GM18867 (cell line): ENCODE results near the gene NOX3.
"Not testable (repeated sequence)": the region's sequence is repeated elsewhere in the genome, so short reads cannot be mapped to it uniquely, and the experiment has no call there.

ENCODE experiments used
- ATAC-seq: cut with Tn5 transposase; IDR thresholded peaks from one replicate; pipeline ENCODE4 v1.9.1; 2021; ENCODE audit warnings: mild to moderate bottlenecking, moderate library complexity; ENCODE audit not compliant: unreplicated experiment

NOX3 gene, protein sequence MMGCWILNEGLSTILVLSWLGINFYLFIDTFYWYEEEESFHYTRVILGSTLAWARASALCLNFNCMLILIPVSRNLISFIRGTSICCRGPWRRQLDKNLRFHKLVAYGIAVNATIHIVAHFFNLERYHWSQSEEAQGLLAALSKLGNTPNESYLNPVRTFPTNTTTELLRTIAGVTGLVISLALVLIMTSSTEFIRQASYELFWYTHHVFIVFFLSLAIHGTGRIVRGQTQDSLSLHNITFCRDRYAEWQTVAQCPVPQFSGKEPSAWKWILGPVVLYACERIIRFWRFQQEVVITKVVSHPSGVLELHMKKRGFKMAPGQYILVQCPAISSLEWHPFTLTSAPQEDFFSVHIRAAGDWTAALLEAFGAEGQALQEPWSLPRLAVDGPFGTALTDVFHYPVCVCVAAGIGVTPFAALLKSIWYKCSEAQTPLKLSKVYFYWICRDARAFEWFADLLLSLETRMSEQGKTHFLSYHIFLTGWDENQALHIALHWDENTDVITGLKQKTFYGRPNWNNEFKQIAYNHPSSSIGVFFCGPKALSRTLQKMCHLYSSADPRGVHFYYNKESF

DNA sequence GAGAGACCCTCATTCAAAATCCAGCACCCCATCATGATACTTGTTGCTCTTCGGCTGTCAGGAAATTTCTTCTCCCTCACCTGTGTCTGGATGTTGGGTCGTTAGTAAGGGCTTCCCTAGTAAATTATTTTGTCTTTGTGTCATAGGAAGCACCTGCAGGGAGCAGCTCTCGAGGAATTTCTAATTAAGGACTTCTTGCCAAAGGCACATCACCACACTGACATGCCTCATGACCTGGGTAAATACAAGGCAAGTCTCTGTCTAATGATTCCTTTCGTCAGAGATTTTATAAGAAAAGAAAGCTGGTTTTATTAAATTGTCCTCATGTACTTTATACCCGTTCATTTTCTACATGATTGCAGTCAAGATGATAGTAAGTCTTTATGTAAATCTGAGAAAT is at the start of gene NOX3:
Gene NOX3, minus strand, starts transcription at position 74 of the 400 bp plus-strand sequence. Its CDS starts 39 bp downstream, at position 35.
- no peak for ATAC-seq

DNA sequence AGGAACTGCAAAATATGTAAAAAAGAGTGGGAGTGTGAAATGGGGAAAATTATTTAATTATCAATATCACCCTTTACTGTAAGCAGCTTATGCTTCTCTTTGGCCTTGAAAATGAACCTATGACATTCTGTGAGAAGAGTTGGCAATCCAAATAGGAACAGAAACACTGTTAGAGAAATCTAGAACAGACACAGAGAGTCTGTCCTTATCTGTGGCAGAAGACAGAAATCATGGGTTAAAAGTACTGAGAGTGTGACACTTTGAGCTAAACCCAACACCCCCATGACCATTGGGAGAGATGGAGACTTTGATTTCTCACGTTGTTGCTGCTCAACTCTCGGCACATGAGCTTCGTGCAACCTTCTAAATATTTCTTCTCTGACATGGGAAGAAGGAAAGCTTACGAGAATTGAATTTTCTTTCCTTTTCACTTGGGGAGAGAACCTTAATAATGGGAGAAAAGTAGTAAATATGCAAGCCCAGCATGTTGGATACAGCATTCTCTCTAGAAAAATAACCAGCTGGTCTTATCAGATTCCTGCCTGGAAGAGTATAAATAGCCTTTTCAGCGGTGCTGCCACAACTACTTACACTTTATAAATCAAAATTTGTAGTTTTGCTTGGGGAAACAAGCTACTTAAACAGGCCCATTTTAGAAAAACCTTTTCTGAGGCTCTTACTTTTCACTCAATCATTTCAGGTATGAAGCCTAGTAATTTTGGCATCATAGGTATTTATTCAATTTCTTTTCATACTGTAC is 49.4 kb upstream of the NOX3 start:
- ATAC-seq: peak; percentile 46

DNA sequence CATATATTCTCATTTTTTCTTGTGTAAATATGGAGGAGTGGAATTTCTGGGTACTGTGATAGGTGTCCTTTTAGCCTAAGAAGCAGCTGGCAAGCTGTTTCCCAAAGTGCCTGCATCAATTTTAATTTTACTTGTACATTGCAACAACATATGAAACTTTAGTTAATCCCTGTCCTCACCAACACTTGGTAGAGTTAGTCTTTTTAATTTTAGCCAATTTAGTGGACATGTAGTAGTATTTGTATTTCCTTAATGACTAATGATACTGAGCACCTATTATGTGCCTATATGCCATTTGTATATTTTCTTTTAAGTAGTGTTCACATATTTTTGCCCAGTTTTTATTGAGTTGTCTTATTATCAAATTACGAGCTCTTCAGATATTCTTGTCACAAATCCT is 46.8 kb upstream of the NOX3 start:
- ATAC-seq: no peak

DNA sequence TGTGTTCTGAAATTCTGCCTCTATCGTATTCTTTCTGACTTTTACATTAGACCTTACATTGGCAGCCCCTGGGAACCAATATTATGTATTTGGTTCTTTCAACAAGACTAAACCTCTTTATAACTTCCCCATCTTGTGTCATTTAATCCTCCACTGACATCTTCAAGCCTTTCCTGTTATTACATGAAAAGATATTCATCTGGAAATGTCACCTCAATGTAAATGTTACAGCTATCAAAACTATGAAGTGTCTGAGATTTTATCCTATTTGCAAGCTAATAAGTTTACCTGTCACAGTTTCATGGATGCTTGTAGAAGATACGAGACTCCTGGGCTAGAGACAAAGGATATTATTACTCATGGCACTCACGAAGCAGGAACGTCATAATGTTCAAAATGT is 43.9 kb upstream of the NOX3 start:
- no peak for ATAC-seq

DNA sequence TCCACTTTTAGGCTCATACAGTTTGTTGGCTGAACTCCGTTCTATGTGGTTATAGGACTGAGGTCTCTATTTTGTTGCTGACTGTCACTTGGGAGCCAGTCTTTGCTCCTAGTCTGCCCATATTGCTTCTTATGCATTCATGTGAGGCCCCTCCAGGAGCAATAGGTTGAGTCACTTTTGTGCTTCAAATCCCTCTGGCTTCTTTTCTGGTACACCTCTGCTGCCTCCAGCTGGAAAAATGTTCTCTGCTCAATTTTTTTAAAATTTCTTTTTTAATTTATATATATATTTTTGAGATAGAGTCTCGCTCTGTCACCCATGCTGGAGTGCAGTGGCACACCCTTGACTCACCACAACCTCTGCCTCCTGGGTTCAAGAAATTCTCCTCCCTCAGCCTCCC is 42.7 kb upstream of the NOX3 start:
- no peak for ATAC-seq

DNA sequence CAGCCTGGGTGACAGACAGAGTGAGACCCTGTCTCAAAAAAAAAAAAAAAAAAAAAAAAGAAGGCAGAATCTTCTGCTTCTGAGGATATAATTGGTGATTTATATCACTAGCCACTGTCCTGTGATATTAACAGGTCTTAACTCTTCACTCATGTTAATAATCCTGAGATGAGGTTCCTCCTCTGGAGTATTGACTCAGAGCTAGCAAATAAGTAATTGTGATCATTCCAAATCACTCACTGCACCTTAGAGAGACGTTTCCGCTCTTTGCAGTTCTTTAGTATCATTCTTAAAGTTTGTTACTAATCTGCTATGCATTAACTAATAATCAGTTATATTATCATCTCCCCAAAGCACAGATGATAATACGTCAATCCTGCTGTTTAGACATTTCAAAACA is 41.6 kb upstream of the NOX3 start:
- no peak for ATAC-seq

DNA sequence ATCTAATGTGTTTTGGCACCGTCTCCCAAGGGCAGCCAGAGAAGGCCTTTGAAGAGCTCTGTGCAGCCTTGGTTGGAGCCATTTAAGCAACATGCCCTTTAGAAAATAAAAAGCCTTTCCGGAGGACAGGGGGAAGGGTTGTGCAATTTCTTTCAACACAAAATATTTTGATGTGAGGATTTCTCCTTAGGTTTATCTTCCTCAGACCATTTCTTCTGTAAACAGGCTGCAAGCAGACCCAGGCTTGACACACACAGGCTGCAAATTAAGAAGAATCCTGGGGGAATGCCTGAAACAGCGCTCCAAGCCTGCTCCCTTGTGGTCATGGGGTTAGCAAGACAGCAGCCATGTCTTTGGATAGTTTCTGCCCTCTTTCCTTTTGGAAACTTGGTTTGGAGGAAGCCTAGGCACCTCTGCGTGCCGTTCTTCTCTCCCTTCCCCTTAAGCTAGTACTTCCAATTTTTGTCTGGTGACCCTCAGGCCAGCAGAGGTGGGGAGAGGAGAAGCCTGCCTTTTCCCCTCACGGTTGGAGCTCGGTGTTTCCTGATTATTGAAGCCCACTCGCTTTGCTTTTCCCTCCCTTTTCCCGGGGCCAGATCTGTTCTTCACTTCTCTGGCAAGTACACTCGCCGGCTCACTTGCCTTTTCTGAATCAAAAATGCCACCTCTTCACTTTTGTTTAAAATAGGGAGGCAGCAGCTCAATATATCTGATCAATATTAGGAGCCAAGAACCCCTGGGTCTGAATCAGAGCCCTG is 39.6 kb upstream of the NOX3 start:
- no peak for ATAC-seq

DNA sequence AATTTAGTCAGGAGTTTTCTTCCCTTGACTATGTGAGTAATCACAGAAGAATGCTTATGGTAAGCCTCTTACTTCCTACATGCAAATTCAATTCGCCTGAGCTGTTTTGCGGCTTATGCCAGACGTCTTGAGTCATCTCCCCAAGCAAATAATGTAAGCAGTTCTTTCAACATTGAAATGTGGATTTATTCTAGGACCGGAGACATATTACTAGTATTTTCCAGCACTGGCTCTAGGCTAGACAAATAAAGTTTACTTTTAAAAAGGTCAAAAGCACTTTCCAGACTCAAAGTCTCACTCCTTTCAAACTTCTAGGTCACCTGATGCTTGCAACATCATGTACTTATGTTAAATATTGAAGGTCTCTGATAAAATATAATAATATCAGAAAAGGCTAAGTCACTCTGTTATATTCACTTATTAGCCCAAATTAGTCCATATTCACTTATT is 38.1 kb upstream of the NOX3 start:
- ATAC-seq: peak; percentile 96

DNA sequence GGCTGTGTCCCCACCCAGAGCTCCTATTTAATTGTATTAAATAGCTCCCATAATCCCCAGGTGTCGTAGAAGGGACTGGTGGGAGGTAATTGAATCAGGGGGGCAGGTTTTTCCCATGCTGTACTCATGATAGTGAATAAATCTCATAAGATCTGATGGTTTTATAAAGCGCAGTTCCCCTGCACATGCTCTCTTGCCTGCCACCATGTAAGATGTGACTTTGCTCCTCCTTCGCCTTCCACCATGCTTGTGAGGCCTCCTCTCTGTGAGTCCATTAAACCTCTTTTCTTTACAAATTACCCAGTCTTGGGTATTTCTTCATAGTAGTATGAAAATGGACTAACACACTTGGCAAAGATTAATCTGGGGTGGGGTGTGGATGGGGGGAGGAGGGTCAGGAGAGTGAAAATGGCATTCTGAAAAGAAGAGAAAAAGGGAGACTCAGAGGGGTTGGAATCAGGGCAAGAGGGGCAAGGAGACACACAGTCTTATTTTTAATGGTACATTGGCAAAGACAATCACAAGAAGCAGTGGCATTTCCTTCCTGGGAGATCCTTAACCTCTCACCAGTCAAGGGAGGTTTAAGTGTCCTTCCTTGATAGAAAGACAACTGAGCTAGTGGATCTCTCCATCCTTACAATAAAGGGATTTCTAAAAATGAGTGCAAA is 37.5 kb upstream of the NOX3 start:
- ATAC-seq: peak; percentile 28

DNA sequence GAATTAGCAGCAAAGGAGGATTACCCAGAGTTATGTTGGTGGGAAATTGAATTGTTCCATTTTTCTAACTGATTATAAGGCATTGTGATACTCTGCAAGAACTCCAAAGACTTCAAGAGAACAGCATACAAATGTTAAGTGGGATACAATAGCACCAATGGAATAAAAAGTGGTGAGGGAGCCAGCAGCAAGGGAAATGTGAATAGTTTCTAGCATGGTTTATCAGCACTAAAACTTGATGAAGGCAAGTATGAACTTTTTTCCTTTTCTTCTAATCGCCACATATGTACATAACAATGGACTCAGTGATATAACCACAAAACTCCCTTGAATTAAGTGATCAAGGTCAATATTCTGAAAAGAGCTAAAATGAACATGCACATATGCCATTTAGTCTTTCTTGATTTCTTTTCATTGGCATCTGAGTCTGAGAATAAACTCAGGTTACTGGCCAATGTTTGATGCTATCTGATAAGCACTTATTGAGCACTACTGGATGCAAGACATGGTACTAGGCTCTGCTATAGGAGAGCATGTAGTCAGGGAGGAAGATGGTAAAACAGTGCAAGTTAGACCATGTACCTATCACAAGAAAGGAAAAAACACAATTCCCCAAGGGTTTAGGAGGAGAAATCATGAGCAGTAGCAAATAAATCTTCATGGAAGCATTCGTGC is 36.6 kb upstream of the NOX3 start:
- no peak for ATAC-seq

DNA sequence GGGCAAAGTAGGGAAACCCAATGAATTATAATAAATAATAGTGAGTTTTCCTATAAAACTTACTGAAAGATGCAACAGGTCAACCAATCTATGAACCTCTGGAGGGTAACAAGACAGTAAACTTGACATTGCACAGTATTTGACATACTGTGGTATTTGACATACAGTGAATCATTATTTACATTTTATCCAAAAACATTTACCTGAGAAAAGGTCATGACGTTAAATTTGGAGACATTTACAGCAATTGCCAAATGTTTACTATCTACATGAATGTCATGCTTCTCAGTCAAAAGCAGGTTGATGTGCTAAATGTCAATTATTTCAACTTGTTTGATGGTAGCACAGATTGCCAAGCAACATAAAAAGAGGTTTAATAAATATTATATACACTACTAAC is 35.8 kb upstream of the NOX3 start:
- no peak for ATAC-seq

DNA sequence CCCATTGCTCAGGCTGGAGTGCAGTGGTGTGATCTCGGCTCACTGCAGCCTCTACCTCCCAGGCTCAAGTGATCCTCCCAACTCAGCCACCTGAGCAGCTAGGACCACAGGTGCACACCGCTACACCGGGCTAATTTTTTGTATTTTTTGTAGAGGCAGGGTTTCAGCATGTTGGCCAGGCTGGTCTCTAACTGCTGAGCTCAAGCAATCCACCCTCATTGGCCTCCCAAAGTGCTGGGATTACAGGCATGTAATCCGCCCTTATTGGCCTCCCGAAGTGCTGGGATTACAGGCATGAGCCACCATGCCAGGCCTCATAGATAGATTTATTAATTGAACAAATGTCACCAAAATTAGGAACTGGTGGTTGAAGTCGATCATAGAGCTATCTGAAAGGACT is 32.6 kb upstream of the NOX3 start:
- not testable (repeated sequence) for ATAC-seq

DNA sequence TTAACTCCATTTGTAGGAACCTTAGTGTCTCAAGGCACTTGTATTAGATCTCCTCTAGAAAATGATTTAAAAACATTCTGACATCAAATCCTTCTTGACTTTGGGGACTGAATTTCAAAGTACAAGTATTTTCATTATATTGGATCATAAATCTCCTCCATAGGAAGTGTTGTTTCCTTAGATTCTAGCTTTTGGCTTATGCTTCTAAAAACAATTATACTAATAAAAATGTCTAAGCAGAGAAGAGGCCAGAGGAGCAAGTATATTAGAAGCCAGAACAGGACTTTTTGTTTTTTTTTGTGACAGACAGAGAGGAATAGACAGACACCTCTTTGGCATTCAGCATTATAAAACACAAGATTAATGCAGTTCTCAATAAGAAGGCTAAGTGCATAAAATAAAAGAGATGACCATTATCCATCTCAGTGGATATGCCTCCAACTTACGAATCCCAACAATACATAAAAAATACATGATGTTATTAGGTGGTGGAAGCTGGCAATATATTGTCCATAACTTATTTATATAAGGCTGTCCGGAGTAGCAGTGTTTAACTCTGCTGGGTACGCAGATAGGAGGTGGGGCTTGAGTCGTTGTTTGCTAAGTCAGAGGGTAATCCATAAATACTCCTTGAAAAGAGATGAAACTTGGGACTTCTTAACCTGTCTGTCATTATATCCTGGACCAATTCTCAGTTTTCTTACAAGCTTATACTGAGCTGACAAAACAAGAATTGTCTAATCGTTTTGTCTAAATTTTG is 31.9 kb upstream of the NOX3 start:
- ATAC-seq: no peak

DNA sequence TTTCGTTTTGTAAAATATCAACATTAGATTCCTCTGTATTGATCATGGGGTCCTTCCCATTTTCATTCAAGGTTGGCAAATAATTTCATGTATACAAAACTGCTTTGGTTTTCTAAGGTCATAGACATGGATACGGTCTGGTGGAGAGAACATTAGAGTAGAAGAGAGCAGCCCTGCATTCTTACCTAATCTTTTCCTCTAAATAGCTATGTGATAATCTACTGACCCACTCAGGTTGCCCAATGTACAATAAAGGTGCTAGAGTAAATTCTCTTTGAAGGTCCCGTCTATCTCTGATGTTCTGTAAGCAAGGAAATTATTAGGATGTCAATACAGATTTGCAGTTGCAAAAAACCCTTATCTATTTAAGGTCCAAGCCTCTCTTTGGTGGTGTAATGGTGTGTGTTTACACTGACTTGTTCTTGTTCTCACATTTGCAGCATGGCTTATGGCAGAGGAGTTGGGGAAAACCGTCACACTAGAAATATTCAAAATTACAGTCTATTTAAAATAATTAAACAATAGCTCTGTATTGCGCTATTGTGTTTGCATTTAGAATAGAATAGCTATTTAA is 31.2 kb upstream of the NOX3 start:
- no peak for ATAC-seq

DNA sequence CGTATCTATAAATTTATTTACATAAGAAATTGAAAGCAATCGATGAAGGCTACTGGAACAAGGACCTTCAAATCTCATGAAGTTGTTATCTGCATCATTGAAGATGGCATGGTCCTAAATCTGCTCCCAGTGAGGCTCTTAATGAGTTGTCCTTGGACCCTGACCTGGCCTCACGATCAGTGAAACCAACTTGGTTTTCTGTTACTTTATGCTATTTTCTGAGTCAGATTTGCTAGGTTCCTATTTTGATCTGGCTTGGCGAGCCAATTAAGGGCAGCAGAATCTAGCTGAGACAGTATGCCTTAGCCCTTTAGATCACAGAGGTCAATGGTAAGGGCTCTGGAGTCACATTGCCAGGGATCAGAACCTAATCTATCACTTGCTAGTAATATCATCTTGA is 30.1 kb upstream of the NOX3 start:
- ATAC-seq: no peak

DNA sequence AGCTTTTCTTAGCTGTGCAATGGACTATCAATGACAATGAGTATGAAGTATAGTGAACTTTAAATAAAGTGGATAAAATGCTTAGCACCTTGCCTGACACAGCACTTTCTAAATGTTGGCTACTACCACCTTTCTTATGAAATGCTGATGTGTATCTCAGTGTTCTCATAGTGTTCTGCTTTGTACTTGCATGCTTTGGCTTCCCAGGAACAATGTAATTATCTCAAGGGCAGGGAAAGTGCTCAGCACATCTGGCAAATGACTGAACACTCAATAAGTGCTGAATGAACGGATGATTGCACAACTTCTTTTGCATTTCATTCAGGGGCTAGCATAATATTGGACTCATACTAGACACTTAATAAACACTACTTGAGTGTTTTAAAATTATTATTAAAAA is 28.2 kb upstream of the NOX3 start:
- no peak for ATAC-seq

DNA sequence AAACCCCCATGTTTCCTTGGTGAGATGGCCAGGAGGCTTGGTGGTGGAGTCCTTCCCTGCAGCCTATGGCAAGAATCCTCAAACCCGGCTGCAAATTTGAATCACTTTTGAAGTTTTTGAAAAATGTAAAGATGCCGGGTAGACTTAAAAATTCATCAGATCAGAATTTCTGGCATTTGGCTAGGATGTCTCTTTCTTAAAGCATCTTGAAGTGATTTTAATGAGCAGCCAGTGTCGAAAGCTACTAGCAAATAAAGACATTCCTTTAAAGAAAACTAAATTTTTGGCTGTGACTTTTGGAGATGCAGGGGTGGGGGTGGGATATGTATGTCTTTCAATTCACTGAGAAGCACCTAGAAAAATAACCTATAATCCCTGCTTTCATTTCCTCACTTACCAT is 25.6 kb upstream of the NOX3 start:
- ATAC-seq: no peak

DNA sequence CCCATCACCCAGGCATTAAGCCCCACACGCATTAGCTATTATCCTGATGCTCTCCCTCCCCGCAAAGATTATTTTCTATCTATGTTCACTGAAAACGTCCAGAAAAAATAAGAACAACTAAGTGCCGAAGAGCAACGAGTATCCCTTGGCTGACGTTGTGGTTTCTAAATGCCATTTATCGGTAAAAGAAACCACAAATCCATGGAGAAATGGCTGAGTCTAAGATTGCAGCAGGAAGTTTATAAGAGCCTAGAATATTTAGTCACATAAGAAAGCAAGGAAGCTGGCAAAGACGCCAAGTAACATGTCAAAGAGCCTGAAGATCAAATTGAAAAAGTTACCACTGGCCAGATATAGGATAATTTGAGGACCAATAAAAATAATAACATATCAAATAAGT is 18.1 kb upstream of the NOX3 start:
- ATAC-seq: no peak

DNA sequence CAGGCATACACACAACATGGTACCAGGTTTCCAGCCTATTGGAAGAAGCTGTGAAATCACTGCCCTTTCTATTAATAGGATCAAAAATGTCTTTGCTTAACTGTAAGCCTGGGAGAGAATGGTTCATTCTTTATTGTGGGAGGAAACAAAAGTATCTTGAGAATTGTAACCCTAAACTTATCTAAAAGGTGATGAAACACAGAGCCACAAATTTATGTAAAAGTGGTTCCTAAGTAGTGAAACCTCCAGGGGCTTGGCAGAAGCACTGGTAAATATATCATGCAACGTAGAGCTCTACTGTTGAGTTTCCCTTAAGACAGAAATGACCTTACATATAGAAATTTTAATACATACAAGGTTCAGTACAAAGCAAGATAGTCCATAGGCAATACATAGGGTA is 17.2 kb upstream of the NOX3 start:
- no peak for ATAC-seq
